Fibroblast of skin of left quadriceps (primary cell): ENCODE measurements around the gene CSMD2.

Experiments
- DNase-seq, 2 experiments: peaks; one replicate each; pipeline ENCODE4 v3.0.0-alpha.2; 2013; ENCODE audit warnings: low read depth in 2 of 2

Gene CSMD2

GRCh38 chr1:33640114-33640660 lies 524.8 kb downstream of the CSMD2 start:
- DNase-seq = peak; percentile 9 to 10

- no peak for DNase-seq
Measured at GRCh38 chr1:33637846-33638440, 527.1 kb downstream of the CSMD2 start.

- DNase-seq = no peak
Measured at GRCh38 chr1:33636209-33636608, 528.8 kb downstream of the CSMD2 start.

GRCh38 chr1:33635336-33636012 lies 529.6 kb downstream of the CSMD2 start:
- no peak for DNase-seq

- DNase-seq = peak in 1 of 2 experiments; percentile 4
Measured at GRCh38 chr1:33634806-33635205, 530.2 kb downstream of the CSMD2 start.

- DNase-seq = no peak
Measured at GRCh38 chr1:33634143-33634542, 530.9 kb downstream of the CSMD2 start.

GRCh38 chr1:33633019-33633801 lies 531.8 kb downstream of the CSMD2 start:
- peak; percentile 62 to 70 for DNase-seq

GRCh38 chr1:33630686-33631085 lies 534.3 kb downstream of the CSMD2 start:
- no peak for DNase-seq

- DNase-seq = no peak
Measured at GRCh38 chr1:33626801-33627200, 538.2 kb downstream of the CSMD2 start.

GRCh38 chr1:33624991-33625870 lies 539.8 kb downstream of the CSMD2 start:
- DNase-seq = no peak

- no peak for DNase-seq
Measured at GRCh38 chr1:33624261-33624990, 540.6 kb downstream of the CSMD2 start.

- no peak for DNase-seq
Measured at GRCh38 chr1:33623811-33624210, 541.2 kb downstream of the CSMD2 start.

GRCh38 chr1:33622757-33623156 lies 542.3 kb downstream of the CSMD2 start:
- DNase-seq = no peak

GRCh38 chr1:33618636-33619035 lies 546.4 kb downstream of the CSMD2 start:
- DNase-seq = no peak

GRCh38 chr1:33617451-33617850 lies 547.6 kb downstream of the CSMD2 start:
- DNase-seq = no peak

GRCh38 chr1:33616780-33617179 lies 548.2 kb downstream of the CSMD2 start:
- no peak for DNase-seq

- no peak for DNase-seq
Measured at GRCh38 chr1:33615546-33615945, 549.5 kb downstream of the CSMD2 start.

- DNase-seq = no peak
Measured at GRCh38 chr1:33610864-33611455, 554.1 kb downstream of the CSMD2 start.

GRCh38 chr1:33610391-33610790 lies 554.6 kb downstream of the CSMD2 start:
- no peak for DNase-seq

GRCh38 chr1:33609739-33610138 lies 555.3 kb downstream of the CSMD2 start:
- no peak for DNase-seq
